Measurements from ENCODE around the gene WDPCP. TPM values are rescaled to one million over a fixed set of nuclear protein-coding genes. Genes with fewer than 3 reads are reported as not detected.
"Not testable (repeated sequence)": the region's sequence is repeated elsewhere in the genome, so short reads cannot be mapped to it uniquely, and the experiment has no call there.

WDPCP gene
- total and polyA plus RNA-seq, 2 of the 4 experiments (the other 2 are of a cell fraction), result 2.2 to 10.2 TPM

GRCh38 chr2:63078852-63079606 lies 509.2 kb downstream of the WDPCP start:
- Histone ChIP-seq H3K27me3 (ENCODE audit: control insufficient read depth, insufficient read depth, low read length) (peaks cover 5% of the 10 kb centered on the region; the same call in 1 of the 2 replicates), H2AK5ac (ENCODE audit: low read depth, low read length) (no peak overlapping the region), H3K9me1 (ENCODE audit: insufficient read depth, low read length) (no peaks in the 10 kb centered on the region), H3K56ac (ENCODE audit: extremely low read depth, insufficient read depth, low read length) (no peak overlapping the region), H4K20me1 (ENCODE audit: insufficient read depth, low read length) (no peaks in the 10 kb centered on the region), H3K36me3 (ENCODE audit: control insufficient read depth, insufficient read depth, low read length) (no peaks in the 10 kb centered on the region), H3K9me3 (ENCODE audit: control insufficient read depth, insufficient read depth, low read length) (no peaks in the 10 kb centered on the region), H3K4me2 (ENCODE audit: low read depth, low read length) (no peak overlapping the region), H2AK9ac (replicated peaks; ENCODE audit: low read depth, low read length, poor library complexity) (no peak overlapping the region), H2BK5ac (ENCODE audit: low read depth, low read length, poor library complexity, severe bottlenecking) (no peak overlapping the region), H2AFZ (replicated peaks; ENCODE audit: low read length, poor library complexity) (no peak overlapping the region), H3K18ac (ENCODE audit: low read depth, low read length) (no peak overlapping the region), H2BK15ac (ENCODE audit: low read depth, low read length) (no peak overlapping the region), H3K23ac (ENCODE audit: low read depth, low read length) (no peak overlapping the region), H4K91ac (ENCODE audit: insufficient read depth, low read depth, low read length) (no peak overlapping the region), H2BK120ac (ENCODE audit: low read depth, low read length) (no peak overlapping the region), H3K4ac (ENCODE audit: low read depth, low read length) (no peak overlapping the region), H3K14ac (replicated peaks; ENCODE audit: low read depth, low read length) (no peak overlapping the region), H4K8ac (ENCODE audit: low read depth in 2 of 2, low read length in 2 of 2) (no peak overlapping the region), H4K5ac (ENCODE audit: low read depth, low read length) (no peak overlapping the region), H3K27ac (ENCODE audit: insufficient read depth, low read length) (no peak overlapping the region), H3K4me1 (ENCODE audit: control insufficient read depth, insufficient read depth, low read length) (no peaks in the 10 kb centered on the region), H3K9ac (ENCODE audit: low read depth, low read length) (no peak overlapping the region), H3K79me1 (ENCODE audit: low read depth in 1 of 2, low read length in 2 of 2) (no peaks in the 10 kb centered on the region), H2BK20ac (ENCODE audit: low read depth, low read length) (no peak overlapping the region), H3K4me3 (ENCODE audit: insufficient read depth, low read depth, low read length) (no peak overlapping the region)
- dilution Hi-C loops (cut with HindIII; ENCODE audit: low sequenced_read_pairs, unreplicated experiment) (no loop called here), intact Hi-C loops (cut with micrococcal nuclease) (loop anchor here (5.0 kb wide), 1 partner anchor 408 kb away; no protein-coding TSS in a partner anchor), in situ Hi-C loops (cut with MboI; ENCODE audit: low sequenced_read_pairs) (no loop called here)
- no TSS peak for BruUV-seq (replicated peaks)
- TF ChIP-seq RAD21 (IDR thresholded peaks at IDR 0.05; ENCODE audit: low read length), result peak; percentile 23; the same call in 1 of the 2 replicates
- no peak for TF ChIP-seq ELK1 (IDR thresholded peaks at IDR 0.05; ENCODE audit: borderline replicate concordance, low read depth, low read length)
- TF ChIP-seq BHLHE40 (IDR thresholded peaks at IDR 0.05; ENCODE audit: low read depth, low read length), result no peak
- TF ChIP-seq CTCF (conservative IDR thresholded peaks at IDR 0.05; ENCODE audit: low read depth, low read length), result peak; percentile 29
- DNase-seq (no peak), ATAC-seq (ENCODE audit: low read depth) (no peak)
- ChIA-PET CTCF (interaction anchor here (0.6 to 1.2 kb wide), 2 partner anchors 9 to 113 kb away, joined by 3 read pairs; no protein-coding TSS in a partner anchor), POLR2A (ENCODE audit: unreplicated experiment) (no interaction called here)
- WGBS, 2 experiments (ENCODE audit: extremely low coverage in 2 of 2, insufficient read length in 1 of 2), result no CpG with 5 or more reads among the region's 4 CpGs

- POLR2A ChIA-PET (ENCODE audit: unreplicated experiment); H3K9me1 ChIP-seq (ENCODE audit: insufficient read depth, low read length); H3K14ac ChIP-seq (replicated peaks; ENCODE audit: low read depth, low read length); H4K5ac ChIP-seq (ENCODE audit: low read depth, low read length); H2AFZ ChIP-seq (replicated peaks; ENCODE audit: low read length, poor library complexity); H3K23ac ChIP-seq (ENCODE audit: low read depth, low read length); H4K20me1 ChIP-seq (ENCODE audit: insufficient read depth, low read length); BruUV-seq (replicated peaks); H3K9ac ChIP-seq (ENCODE audit: low read depth, low read length); H3K9me3 ChIP-seq (ENCODE audit: control insufficient read depth, insufficient read depth, low read length); H2AK9ac ChIP-seq (replicated peaks; ENCODE audit: low read depth, low read length, poor library complexity); dilution Hi-C loops (cut with HindIII; ENCODE audit: low sequenced_read_pairs, unreplicated experiment); H3K27ac ChIP-seq (ENCODE audit: insufficient read depth, low read length); in situ Hi-C loops (cut with MboI; ENCODE audit: low sequenced_read_pairs); H4K8ac ChIP-seq (ENCODE audit: low read depth in 2 of 2, low read length in 2 of 2); ATAC-seq (ENCODE audit: low read depth); CTCF ChIA-PET; H2BK120ac ChIP-seq (ENCODE audit: low read depth, low read length); H3K4me1 ChIP-seq (ENCODE audit: control insufficient read depth, insufficient read depth, low read length); H3K79me1 ChIP-seq (ENCODE audit: low read depth in 1 of 2, low read length in 2 of 2); H3K56ac ChIP-seq (ENCODE audit: extremely low read depth, insufficient read depth, low read length); intact Hi-C loops (cut with micrococcal nuclease); H3K4me2 ChIP-seq (ENCODE audit: low read depth, low read length); H2BK5ac ChIP-seq (ENCODE audit: low read depth, low read length, poor library complexity, severe bottlenecking); H2AK5ac ChIP-seq (ENCODE audit: low read depth, low read length); H2BK15ac ChIP-seq (ENCODE audit: low read depth, low read length); H3K36me3 ChIP-seq (ENCODE audit: control insufficient read depth, insufficient read depth, low read length); H4K91ac ChIP-seq (ENCODE audit: insufficient read depth, low read depth, low read length); DNase-seq; H3K4ac ChIP-seq (ENCODE audit: low read depth, low read length); H3K4me3 ChIP-seq (ENCODE audit: insufficient read depth, low read depth, low read length); H3K18ac ChIP-seq (ENCODE audit: low read depth, low read length); H2BK20ac ChIP-seq (ENCODE audit: low read depth, low read length): not testable (repeated sequence)
- H3K27me3 ChIP-seq (ENCODE audit: control insufficient read depth, insufficient read depth, low read length), result peaks cover 11% of the 10 kb centered on the region
- no CpG with 5 or more reads among the region's 4 CpGs for WGBS, 2 experiments (ENCODE audit: extremely low coverage in 2 of 2, insufficient read length in 1 of 2)
Measured at GRCh38 chr2:63074399-63074798, 513.9 kb downstream of the WDPCP start.

Measured in IMR-90 (cell line).